ENCODE results near the gene ALKBH8. TPM values are rescaled to one million over a fixed set of nuclear protein-coding genes. Genes with fewer than 3 reads are reported as not detected.
"Not testable (repeated sequence)": the region's sequence is repeated elsewhere in the genome, so short reads cannot be mapped to it uniquely, and the experiment has no call there.

ALKBH8 gene
- total RNA-seq, 1 donor from 2014 or later, result 11.0 TPM

- Mint-ChIP-seq H3K27ac (ENCODE audit: unreplicated experiment) (no peak overlapping the region), H3K27me3 (ENCODE audit: low read depth) (no peaks in the 10 kb centered on the region), H3K4me1 (no peaks in the 10 kb centered on the region), H3K9me3 (no peaks in the 10 kb centered on the region), H3K36me3 (ENCODE audit: low read depth) (peaks cover 11% of the 10 kb centered on the region), H3K4me3 (no peak overlapping the region)
- no peak for TF ChIP-seq CTCF (conservative IDR thresholded peaks at IDR 0.05)
- no peak for DNase-seq (ENCODE audit: low read depth, low spot score)
These were observed 56.7 kb downstream of the ALKBH8 start for GRCh38 chr11:107508858-107509244.

DNA sequence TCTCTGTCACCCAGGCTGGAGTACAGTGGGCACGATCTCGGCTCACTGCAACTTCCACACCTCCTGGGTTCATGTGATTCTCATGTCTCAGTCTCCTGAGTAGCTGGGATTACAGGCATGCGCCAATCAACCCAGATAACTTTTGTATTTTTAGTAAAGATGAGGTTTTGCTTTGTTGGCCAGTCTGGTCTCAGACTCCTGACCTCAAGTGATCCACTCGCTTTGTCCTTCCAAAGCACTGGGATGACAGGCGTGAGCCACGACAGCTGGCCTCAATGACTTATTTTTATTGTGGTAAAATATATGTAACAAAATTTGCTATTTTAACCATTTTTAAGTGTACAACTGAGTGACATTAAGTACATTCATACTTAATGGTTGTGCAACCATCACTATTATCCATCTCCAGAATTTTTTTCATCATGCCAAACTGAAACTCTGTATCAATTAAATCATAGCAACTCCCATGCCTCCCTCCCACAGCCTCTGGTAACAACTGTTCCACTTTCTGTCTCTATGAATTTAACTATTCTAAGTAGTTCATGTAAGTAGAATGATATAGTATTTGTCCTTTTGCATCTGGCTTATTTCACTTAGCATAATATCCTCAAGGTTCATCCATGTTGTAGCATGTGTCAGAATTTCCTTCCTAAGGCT, 57.2 kb downstream of the ALKBH8 start:
- no peak overlapping the region for H3K27ac Mint-ChIP-seq (ENCODE audit: unreplicated experiment)
- TF ChIP-seq CTCF (conservative IDR thresholded peaks at IDR 0.05), result no peak
- H3K4me3 Mint-ChIP-seq, result no peak overlapping the region
- H3K4me1 Mint-ChIP-seq, result no peaks in the 10 kb centered on the region
- peaks cover 9% of the 10 kb centered on the region for H3K36me3 Mint-ChIP-seq (ENCODE audit: low read depth)
- no peaks in the 10 kb centered on the region for H3K27me3 Mint-ChIP-seq (ENCODE audit: low read depth)
- DNase-seq (ENCODE audit: low read depth, low spot score), result no peak
- H3K9me3 Mint-ChIP-seq, result no peaks in the 10 kb centered on the region

DNA sequence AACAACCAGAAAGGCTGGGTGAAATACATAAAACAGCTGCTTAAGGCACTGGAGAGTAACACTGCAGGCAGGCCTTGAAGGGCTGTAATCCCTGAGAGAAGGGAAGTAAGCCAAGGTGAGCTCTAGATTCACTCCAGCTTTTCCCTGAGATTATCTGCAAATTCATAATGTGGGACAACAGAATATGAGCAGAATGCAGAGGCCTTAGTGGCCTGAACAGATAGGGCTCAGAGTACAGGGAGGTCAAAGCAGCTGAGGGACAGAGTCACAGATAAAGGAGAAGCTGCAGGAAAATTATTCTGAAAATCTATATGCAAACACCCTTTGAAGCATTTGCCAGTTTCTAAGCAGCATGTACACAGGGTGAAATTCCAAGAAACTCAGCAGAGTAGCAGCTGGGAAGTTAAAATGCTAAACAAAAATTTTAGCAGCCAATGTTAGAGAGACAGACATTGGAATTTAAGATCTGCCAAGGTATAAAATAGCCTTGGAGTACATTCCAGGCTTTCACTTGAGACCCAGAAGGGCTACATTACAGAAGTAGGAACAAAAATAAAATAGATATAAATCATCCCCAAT, 59.8 kb downstream of the ALKBH8 start:
- H3K4me1 Mint-ChIP-seq, result no peaks in the 10 kb centered on the region
- H3K27ac Mint-ChIP-seq (ENCODE audit: unreplicated experiment), result no peak overlapping the region
- no peak for TF ChIP-seq CTCF (conservative IDR thresholded peaks at IDR 0.05)
- H3K4me3 Mint-ChIP-seq, result no peak overlapping the region
- H3K36me3 Mint-ChIP-seq (ENCODE audit: low read depth), result peaks cover 28% of the 10 kb centered on the region
- no peak for DNase-seq (ENCODE audit: low read depth, low spot score)
- no peaks in the 10 kb centered on the region for H3K27me3 Mint-ChIP-seq (ENCODE audit: low read depth)
- H3K9me3 Mint-ChIP-seq, result peaks cover 6% of the 10 kb centered on the region

DNA sequence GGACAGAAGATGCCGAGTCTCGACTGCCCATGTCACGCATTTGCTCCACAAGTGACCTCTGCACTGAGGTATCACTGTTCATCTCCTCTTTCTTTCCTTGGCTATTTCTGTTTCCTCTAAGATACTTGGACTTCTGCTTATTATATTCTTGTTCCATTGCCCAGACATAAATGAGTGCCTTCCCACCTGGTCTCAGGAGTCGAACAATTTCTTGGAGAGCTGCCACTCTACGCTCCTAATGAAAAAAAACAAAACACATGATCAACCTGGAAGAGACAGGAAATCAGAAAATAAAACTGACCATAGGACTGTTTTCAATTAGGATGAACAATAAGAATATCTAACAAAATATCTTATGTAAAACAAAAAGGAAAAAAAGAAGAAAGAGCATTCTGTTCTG, 60.6 kb downstream of the ALKBH8 start:
- TF ChIP-seq CTCF (conservative IDR thresholded peaks at IDR 0.05), result no peak
- no peak for DNase-seq (ENCODE audit: low read depth, low spot score)
- Mint-ChIP-seq H3K4me1 (no peaks in the 10 kb centered on the region), H3K27me3 (ENCODE audit: low read depth) (no peaks in the 10 kb centered on the region), H3K9me3 (peaks cover 6% of the 10 kb centered on the region), H3K4me3 (no peak overlapping the region), H3K36me3 (ENCODE audit: low read depth) (peaks cover 28% of the 10 kb centered on the region), H3K27ac (ENCODE audit: unreplicated experiment) (no peak overlapping the region)

DNA sequence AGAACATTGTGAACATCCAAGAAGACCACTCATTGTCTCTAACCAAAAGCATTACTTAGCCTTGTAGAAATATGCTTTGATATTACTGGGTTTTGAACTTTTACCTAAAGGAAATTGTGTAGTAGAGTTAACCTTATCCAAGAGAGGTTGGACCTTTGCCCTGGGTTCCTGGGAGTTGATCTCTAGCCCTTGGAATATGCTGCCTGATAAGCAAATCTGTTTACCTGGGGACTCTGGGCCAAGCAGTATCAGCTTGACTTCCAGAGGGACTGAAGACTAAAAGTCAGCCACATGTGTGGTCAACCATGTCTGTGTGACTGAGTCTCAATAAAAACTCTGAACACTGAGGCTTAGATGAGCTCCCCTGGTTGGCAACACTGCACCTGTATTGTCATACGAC, 63.8 kb downstream of the ALKBH8 start:
- Mint-ChIP-seq H3K4me1 (no peaks in the 10 kb centered on the region), H3K9me3 (peaks cover 13% of the 10 kb centered on the region), H3K4me3 (no peak overlapping the region), H3K27me3 (ENCODE audit: low read depth) (no peaks in the 10 kb centered on the region), H3K36me3 (ENCODE audit: low read depth) (peaks cover 31% of the 10 kb centered on the region), H3K27ac (ENCODE audit: unreplicated experiment) (no peak overlapping the region)
- no peak for TF ChIP-seq CTCF (conservative IDR thresholded peaks at IDR 0.05)
- DNase-seq (ENCODE audit: low read depth, low spot score), result no peak

DNA sequence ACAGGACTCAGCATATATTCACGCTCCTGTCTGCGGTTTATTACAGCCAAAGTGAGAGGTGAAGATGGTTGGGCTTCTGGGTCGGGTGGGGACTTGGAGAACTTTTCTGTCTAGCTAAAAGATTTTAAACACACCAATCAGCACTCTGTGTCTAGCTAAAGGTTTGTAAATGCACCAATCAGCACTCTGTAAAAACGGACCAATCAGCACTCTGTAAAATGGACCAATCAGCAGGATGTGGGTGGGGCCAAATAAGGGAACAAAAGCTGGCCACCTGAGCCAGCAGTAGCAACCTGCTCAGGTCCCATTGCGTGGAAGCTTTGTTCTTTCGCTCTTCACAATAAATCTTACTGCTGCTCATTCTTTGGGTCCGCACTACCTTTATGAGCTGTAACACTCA, 68.2 kb downstream of the ALKBH8 start:
- not testable (repeated sequence) for H3K27me3 Mint-ChIP-seq (ENCODE audit: low read depth); DNase-seq (ENCODE audit: low read depth, low spot score); H3K4me3 Mint-ChIP-seq; H3K27ac Mint-ChIP-seq (ENCODE audit: unreplicated experiment); H3K9me3 Mint-ChIP-seq; H3K4me1 Mint-ChIP-seq
- peaks cover 15% of the 10 kb centered on the region for H3K36me3 Mint-ChIP-seq (ENCODE audit: low read depth)

Measured in neural crest cell (in vitro differentiated cells).